HG03442 (cell line): ENCODE results near the gene REM1.
"Not testable (repeated sequence)": the region's sequence is repeated elsewhere in the genome, so short reads cannot be mapped to it uniquely, and the experiment has no call there.

Experiments used
- ATAC-seq: cut with Tn5 transposase; IDR thresholded peaks from one replicate; pipeline ENCODE4 v1.9.1; 2021; ENCODE audit warnings: mild to moderate bottlenecking, moderate library complexity; ENCODE audit not compliant: unreplicated experiment

Gene REM1

GRCh38 chr20:31474758-31475427, at the start of gene REM1, which contains the start of gene DEFB124:
Gene REM1 (plus strand): TSS chr20:31475288. CDS start chr20:31476446, 1,158 bp downstream.
Gene DEFB124 (minus strand): TSS chr20:31475127. CDS start chr20:31473013, 2,114 bp downstream.
- ATAC-seq: no peak

DNA sequence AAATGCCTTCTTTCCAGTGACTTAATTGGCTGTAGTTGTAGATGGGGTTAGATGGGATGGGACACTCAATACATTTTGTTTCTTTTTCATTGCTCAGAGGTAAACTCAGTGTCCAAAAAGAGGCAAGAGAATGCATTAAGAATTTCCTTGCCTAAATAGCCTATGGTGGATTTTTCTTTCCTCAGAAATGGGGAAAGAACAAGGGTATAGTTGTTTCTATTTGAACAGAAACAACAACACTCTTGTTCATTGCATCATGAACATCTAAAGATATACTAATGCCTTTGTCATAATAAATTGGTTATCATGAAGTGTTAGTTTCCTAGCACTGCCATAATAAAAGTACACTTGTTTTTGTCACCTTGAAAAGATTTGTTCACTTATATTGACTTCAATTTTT, 49.3 kb upstream of the REM1 start:
- no peak for ATAC-seq

- ATAC-seq: not testable (repeated sequence)
Observed at GRCh38 chr20:31426891-31427551, 48.1 kb upstream of the REM1 start.

DNA sequence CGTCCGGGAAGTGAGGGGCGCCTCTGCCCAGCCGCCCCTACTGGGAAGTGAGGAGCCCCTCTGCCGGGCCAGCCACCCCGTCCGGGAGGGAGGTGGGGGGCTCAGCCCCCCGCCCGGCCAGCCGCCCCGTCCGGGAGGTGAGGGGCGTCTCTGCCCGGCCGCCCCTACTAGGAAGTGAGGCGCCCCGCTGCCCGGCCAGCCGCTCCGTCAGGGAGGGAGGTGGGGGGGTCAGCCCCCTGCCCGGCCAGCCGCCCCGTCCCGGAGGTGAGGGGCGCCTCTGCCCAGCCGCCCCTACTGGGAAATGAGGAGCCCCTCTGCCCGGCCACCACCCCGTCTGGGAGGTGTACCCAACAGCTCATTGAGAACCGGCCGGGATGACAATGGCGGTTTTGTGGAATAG, 47.5 kb upstream of the REM1 start:
- not testable (repeated sequence) for ATAC-seq

GRCh38 chr20:31430568-31431115, 44.4 kb upstream of the REM1 start:
- no peak for ATAC-seq

DNA sequence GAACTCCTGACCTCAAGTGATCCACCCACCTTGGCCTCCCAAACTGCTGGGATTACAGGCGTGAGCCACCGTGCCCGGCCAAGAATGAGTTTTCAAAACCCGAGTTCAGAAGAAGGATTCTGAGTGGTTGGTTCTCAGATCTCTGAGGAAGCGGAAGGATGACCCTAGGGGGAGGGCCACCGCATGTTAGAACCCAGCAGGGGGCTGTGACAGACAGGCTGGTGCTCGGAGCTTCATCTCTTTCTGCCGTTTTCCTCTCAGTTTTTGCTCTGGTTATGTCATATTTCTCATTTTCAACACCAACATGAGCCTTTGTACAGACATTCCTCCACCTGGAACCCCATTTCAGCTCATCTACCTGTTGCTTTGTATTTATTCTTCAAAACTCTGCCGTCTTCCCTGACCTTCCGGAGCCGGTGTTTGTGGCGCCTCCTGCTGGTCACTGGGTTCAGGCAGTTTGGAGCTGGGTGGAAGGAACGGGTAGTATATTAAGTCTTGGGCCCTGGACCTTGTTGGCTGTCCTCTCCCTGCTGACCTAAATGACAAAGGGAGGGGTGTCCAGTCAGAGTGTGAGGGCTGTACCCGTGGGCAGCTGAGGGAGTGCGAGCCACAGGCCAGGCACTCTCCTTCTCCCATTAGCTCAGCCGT, 35.0 kb upstream of the REM1 start, which contains the start of gene DEFB123:
DEFB123 (plus strand) TSS at position 621 of the 648 bp plus-strand sequence. CDS start 67 bp downstream, outside the sequence.
- ATAC-seq: no peak

DNA sequence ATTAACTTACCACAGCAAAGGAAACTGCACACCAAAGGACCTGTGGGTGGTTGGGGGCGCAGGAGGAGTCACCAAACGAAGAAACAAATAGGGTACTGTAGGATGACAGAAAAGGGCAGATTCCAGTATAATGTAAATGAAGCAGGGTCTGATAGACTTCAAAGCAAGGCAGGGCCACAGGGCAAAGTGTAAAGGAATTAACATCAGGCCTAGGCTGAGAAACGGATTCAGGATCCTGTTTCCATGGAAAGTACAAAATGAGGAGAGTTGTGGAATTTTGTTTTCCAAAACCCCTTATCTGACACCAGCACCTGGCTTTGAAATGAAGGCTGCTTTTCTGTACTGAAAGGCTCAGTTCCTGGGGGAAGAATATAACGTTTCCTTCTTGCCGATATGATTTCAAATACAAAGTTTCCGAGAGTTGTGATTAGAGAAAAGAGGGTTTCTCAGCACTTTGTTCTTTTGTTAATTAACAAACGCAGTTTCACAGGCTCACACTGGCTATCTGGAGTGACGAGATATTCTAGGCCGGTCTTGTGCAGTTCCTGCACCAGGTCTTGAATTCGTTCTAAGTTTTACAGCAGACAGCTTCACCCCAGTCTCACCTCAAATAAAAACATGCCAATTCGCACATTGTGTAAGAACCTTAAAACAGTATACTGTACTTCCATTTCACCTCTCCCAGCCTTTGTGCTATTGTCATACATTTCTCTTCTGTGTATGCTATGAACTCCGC, 28.8 kb upstream of the REM1 start:
- no peak for ATAC-seq

- ATAC-seq: no peak
Observed at GRCh38 chr20:31449511-31450414, 25.3 kb upstream of the REM1 start.

GRCh38 chr20:31452575-31452974, 22.5 kb upstream of the REM1 start:
- ATAC-seq: no peak

- ATAC-seq: no peak
Observed at GRCh38 chr20:31454361-31454760, 20.7 kb upstream of the REM1 start.

DNA sequence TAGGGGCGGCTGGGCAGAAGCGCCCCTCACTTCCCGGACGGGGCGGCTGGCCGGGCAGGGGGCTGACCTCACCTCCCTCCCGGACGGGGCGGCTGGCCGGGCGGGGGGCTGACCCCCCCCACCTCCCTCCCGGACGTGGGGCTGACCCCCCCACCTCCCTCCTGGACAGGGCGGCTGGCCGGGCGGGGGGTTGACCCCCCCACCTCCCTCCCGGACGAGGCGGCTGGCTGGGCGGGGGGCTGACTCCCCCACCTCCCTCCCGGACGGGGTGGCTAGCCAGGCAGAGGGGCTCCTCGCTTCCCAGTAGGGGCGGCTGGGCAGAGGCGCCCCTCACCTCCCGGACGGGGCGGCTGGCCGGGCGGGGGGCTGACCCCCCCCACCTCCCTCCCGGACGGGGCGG, 4.1 kb upstream of the REM1 start:
- not testable (repeated sequence) for ATAC-seq

DNA sequence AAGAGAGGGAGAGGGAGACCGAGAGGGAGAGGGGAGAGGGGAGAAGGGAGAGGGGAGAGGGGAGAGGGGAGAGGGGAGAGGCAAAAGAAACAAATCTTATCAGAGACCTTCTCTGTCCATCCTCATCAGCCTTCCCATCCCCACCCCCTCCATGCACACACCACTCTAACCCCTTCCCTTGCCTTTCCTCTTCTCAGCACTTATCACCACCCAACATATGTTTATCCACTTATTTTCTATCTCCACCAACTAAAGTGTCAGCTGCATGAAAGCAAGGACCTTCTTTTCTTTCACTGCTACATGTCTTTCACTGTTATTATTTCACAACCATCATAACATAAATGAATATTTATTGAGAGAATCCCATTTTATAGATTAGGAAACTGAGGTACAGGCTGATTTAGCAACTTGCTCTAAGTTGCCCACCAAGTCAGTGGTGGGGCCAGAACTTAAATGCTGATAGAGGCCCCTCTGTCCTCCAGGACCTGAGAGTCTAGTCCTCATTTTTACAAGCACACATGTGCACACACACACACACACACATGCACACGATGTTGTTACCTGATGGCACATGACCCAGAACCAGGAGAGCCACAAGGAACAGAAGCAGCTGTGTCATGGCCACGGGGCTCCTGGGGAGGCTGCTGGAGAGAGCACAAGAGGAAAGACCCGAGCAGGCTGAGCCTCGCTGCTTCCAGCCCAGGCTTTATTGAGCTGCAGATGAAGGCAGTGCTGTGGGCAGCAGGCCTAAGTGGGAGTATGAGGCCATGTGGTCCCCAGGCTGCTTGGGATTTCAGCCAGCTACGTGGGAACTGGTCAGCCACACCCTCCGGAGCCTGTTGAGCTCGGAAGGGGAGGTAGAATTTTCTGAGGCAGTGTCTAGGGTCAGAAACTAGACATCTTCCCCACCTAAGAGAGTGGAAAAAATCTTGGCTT, 2.4 kb upstream of the REM1 start:
- ATAC-seq: no peak

DNA sequence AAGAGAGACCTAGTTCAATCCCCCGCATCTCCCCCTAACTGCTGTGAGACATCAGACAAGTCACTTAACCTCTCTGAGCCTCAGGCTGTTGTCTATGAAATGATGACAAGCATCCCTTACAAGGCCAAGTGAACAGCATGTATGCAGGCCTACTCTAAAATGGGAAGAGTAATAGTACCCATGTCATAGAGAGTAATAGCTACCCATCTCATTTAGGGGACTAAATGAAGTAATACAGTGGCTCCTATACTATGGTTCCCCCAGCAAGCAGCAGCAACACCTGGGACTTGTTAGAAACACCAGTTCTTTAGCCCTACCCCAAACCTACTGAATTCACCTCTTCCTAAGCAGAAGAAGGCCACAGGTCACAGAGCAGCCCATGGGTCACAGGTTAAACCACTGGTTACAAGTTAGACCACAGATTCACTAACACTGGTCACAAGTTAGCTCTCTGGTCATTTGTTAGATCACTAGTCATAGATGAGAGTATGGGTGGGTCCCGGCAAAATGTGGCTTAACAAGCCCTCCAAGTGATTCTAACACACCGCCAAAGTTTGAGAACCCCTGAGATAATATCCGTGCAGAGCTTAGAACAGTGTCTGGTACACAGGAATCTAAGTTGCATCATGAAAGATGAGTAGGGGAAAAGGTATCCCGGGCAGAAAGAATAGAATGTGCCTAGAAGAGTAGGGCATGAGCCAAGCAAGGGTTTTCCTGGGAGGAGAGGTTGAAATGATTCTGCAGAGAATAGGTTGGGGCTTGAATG, 1.6 kb upstream of the REM1 start:
- ATAC-seq: peak; percentile 14

DNA sequence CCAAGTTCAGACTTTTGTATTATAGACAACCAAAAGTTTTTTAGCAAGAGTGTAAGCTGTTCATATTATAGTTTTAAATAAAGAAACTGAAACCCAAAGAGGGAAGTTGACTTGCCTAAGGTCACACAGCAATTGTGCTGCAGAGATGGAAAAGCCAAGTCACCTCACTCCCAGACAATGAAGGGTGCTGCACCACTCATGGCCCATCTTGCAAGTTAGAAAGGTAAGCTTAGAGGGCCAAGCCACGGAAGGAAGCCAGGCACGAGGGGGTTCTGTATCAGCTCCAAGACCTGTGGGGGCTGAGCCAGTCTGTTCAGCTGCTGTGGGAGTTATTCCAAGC, 1.0 kb upstream of the REM1 start:
- ATAC-seq: peak; percentile 84

GRCh38 chr20:31475472-31476293, 595 bp downstream of the REM1 start:
- no peak for ATAC-seq

DNA sequence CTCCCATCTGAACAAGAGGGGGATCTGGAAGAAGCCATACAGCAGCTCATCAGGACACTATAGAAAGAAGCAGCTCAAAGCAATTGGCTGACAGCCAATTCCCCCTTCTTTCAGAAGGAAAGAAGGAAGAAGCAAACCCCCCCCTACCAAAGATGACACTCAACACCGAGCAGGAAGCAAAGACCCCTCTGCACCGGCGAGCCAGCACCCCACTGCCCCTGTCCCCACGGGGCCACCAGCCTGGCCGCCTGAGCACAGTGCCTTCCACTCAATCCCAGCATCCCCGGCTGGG, 1.2 kb downstream of the REM1 start:
- no peak for ATAC-seq

DNA sequence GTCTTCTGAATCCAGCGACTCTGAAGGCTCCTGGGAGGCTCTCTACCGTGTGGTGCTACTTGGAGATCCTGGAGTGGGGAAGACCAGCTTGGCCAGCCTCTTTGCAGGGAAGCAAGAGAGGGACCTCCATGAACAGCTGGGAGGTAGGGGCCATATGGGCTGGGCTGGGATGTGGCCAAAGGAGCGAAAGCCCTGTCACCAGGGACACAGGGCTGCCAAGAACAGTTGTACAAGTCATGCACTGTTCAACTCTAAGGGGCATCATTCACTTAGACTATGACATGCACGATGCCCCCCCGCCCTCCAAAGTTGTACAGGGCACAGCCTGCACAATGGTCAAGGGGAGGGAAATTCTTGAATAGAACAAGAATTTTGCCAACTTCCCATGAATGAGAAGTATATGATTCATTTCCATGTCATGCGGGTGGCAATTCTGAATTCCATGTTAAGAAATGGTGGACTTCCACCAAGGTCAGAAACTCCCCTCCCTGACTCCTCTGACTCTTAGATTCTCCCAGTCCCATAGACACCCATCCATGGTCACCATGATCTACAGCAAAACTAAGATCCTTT, 1.6 kb downstream of the REM1 start:
- no peak for ATAC-seq
